Liver (tissue), 9 donors: ENCODE measurements around the gene UCN3. TPM values are rescaled to one million over a fixed set of nuclear protein-coding genes. Genes with fewer than 3 reads are reported as not detected.

Experiments
- DNase-seq: peaks from one replicate; pipeline ENCODE4 v3.0.0-alpha.2; 2017; ENCODE audit warnings: low spot score
- H3K27ac ChIP-seq, 2 donors: one replicate each; pipeline ENCODE4 v1.7.0; 2013; ENCODE audit warnings: inconsistent platforms in 2 of 2, low read length in 2 of 2, control low read depth in 1 of 2, low read depth in 1 of 2, mild to moderate bottlenecking in 1 of 2
- H3K27me3 ChIP-seq, 4 donors: one replicate each; pipeline versions ENCODE4 v1.6.1 to v1.7.0; 2013; ENCODE audit warnings: low read length in 3 of 4, inconsistent platforms in 1 of 4, mild to moderate bottlenecking in 1 of 4, moderate library complexity in 1 of 4; ENCODE audit not compliant: control insufficient read depth in 4 of 4, insufficient read depth in 4 of 4
- H3K36me3 ChIP-seq, 4 donors: one replicate each; pipeline versions ENCODE4 v1.6.1 to v1.7.0; 2013; ENCODE audit warnings: low read length in 3 of 4, mild to moderate bottlenecking in 3 of 4, low read depth in 1 of 4, moderate library complexity in 1 of 4; ENCODE audit not compliant: control insufficient read depth in 4 of 4, insufficient read depth in 3 of 4
- H3K4me1 ChIP-seq, 4 donors: one replicate each; pipeline versions ENCODE4 v1.6.1 to v1.7.0; 2013; ENCODE audit warnings: low read length in 3 of 4, mild to moderate bottlenecking in 3 of 4, moderate library complexity in 1 of 4; ENCODE audit not compliant: control insufficient read depth in 4 of 4, insufficient read depth in 4 of 4
- H3K4me3 ChIP-seq, 3 donors: one replicate each; pipeline versions ENCODE4 v1.6.1 to v1.7.0; 2013; ENCODE audit warnings: low read length in 3 of 3, control low read depth in 1 of 3, low read depth in 1 of 3, mild to moderate bottlenecking in 1 of 3
- H3K9ac ChIP-seq, 2 donors: one replicate each; pipeline ENCODE4 v1.7.0; 2013; ENCODE audit warnings: low read length in 2 of 2, mild to moderate bottlenecking in 2 of 2, moderate library complexity in 2 of 2, control low read depth in 1 of 2, low read depth in 1 of 2
- H3K9me3 ChIP-seq, 4 donors: one replicate each; pipeline versions ENCODE4 v1.6.1 to v1.7.0; 2013; ENCODE audit warnings: low read length in 3 of 4; ENCODE audit not compliant: control insufficient read depth in 4 of 4
- ATF3 ChIP-seq: IDR thresholded peaks from 2 replicates; pipeline ENCODE4 v1.6.1; 2016; ENCODE audit warnings: antibody characterized with exemption
- EGR1 ChIP-seq, 2 donors: IDR thresholded peaks; 2 replicates each; pipeline ENCODE4 v1.6.1; 2016 to 2018; ENCODE audit warnings: antibody characterized with exemption in 2 of 2, low read depth in 2 of 2
- FOXA1 ChIP-seq: IDR thresholded peaks from 2 replicates; pipeline ENCODE4 v1.6.1; 2016; ENCODE audit warnings: antibody characterized with exemption
- FOXA2 ChIP-seq: IDR thresholded peaks from 2 replicates; pipeline ENCODE4 v1.6.1; 2016; ENCODE audit warnings: antibody characterized with exemption
- GABPA ChIP-seq, 2 donors: IDR thresholded peaks in 1 of 2; conservative IDR thresholded peaks in 1 of 2; 2 replicates each; pipeline ENCODE4 v1.6.1; 2016; ENCODE audit warnings: antibody characterized with exemption in 2 of 2, mild to moderate bottlenecking in 1 of 2, moderate library complexity in 1 of 2
- HNF4A ChIP-seq, 2 donors: conservative IDR thresholded peaks; 2 replicates each; pipeline ENCODE4 v1.6.1; 2016; ENCODE audit warnings: antibody characterized with exemption in 2 of 2, mild to moderate bottlenecking in 2 of 2
- HNF4G ChIP-seq: IDR thresholded peaks from 2 replicates; pipeline ENCODE4 v1.6.1; 2016; ENCODE audit warnings: antibody characterized with exemption
- NR2F2 ChIP-seq: IDR thresholded peaks from 2 replicates; pipeline ENCODE4 v1.6.1; 2016; ENCODE audit warnings: antibody characterized with exemption
- RAD21 ChIP-seq, 2 donors: IDR thresholded peaks; 2 replicates each; pipeline ENCODE4 v1.6.1; 2016; ENCODE audit warnings: antibody characterized with exemption in 2 of 2, mild to moderate bottlenecking in 2 of 2
- REST ChIP-seq: IDR thresholded peaks from 2 replicates; pipeline ENCODE4 v1.6.1; 2016; ENCODE audit warnings: antibody characterized with exemption, mild to moderate bottlenecking
- RXRA ChIP-seq, 2 donors: IDR thresholded peaks; 2 replicates each; pipeline ENCODE4 v1.6.1; 2017 to 2018; ENCODE audit warnings: antibody characterized with exemption in 2 of 2, mild to moderate bottlenecking in 1 of 2
- SP1 ChIP-seq: IDR thresholded peaks from 2 replicates; pipeline ENCODE4 v1.6.1; 2018; ENCODE audit warnings: antibody characterized with exemption, mild to moderate bottlenecking
- TAF1 ChIP-seq: conservative IDR thresholded peaks from 2 replicates; pipeline ENCODE4 v1.6.1; 2016; ENCODE audit warnings: antibody characterized with exemption, mild to moderate bottlenecking
- YY1 ChIP-seq: IDR thresholded peaks from 2 replicates; pipeline ENCODE4 v1.6.1; 2016; ENCODE audit warnings: antibody characterized with exemption, mild to moderate bottlenecking
- WGBS: extraction: QIAGEN DNeasy Blood & Tissue Kit; methylation state at CpG from one replicate; pipeline ENCODE4 v1.1.7; 2013; 5-methylcytosine and 5-hydroxymethylcytosine counted together
- polyA plus RNA-seq, 2 donors: library from polyadenylated mRNA; stranded (reverse) in 1 of 2; unstranded in 1 of 2; fragments of 200-250 nt in 1 of 2; fragments of >200 nt in 1 of 2; fragmentation: Nextera tagmentation in 1 of 2; extraction: Ambion mirVana in 1 of 2; gene quantifications; one replicate each; pipeline versions ENCODE4 v1.2.1 to v1.2.3, GENCODE V29; 2013 to 2015
- total RNA-seq, 2 donors: library from RNA; depleted of rRNA; stranded (reverse); fragments of >200 nt; gene quantifications; one replicate each; pipeline ENCODE4 v1.2.3, GENCODE V29; 2014
- TF ChIP-seq, protein P1 (sequence below): IDR thresholded peaks from 2 replicates; pipeline ENCODE4 v1.6.1; 2016; ENCODE audit warnings: antibody characterized with exemption
- TF ChIP-seq, protein P2 (sequence below): IDR thresholded peaks from 2 replicates; pipeline ENCODE4 v1.6.1; 2016; ENCODE audit warnings: antibody characterized with exemption
- TF ChIP-seq, protein P3 (sequence below): fragments of 150-350 bp; IDR thresholded peaks from 2 replicates; pipeline ENCODE4 v1.5.1; 2017; ENCODE audit warnings: improper control_type of control experiment, low read depth, low read length; ENCODE audit not compliant: missing input control
- donor health status: healthy.
- donor health status: healthy.
- donor health status: healthy.
- donor health status: healthy.
- donor health status: healthy.

Gene UCN3
- total and polyA plus RNA-seq, 4 donors, result 0.23 TPM; not detected in 3

- TF ChIP-seq NR2F2, result no peak
- no peak for TF ChIP-seq ATF3
- TF ChIP-seq FOXA2, result no peak
- no peak for TF ChIP-seq TAF1
- no peak for TF ChIP-seq REST
- TF ChIP-seq, protein P1, sequence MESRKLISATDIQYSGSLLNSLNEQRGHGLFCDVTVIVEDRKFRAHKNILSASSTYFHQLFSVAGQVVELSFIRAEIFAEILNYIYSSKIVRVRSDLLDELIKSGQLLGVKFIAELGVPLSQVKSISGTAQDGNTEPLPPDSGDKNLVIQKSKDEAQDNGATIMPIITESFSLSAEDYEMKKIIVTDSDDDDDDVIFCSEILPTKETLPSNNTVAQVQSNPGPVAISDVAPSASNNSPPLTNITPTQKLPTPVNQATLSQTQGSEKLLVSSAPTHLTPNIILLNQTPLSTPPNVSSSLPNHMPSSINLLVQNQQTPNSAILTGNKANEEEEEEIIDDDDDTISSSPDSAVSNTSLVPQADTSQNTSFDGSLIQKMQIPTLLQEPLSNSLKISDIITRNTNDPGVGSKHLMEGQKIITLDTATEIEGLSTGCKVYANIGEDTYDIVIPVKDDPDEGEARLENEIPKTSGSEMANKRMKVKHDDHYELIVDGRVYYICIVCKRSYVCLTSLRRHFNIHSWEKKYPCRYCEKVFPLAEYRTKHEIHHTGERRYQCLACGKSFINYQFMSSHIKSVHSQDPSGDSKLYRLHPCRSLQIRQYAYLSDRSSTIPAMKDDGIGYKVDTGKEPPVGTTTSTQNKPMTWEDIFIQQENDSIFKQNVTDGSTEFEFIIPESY, result no peak
- TF ChIP-seq EGR1 (IDR thresholded peaks at IDR 0.05; ENCODE audit: low read depth in 2 of 2), result no peak
- TF ChIP-seq FOXA1, result no peak
- no peak for TF ChIP-seq GABPA (IDR thresholded peaks at IDR 0.05 in 1 of 2, conservative IDR thresholded peaks at IDR 0.05 in 1 of 2)
- TF ChIP-seq, protein P2, sequence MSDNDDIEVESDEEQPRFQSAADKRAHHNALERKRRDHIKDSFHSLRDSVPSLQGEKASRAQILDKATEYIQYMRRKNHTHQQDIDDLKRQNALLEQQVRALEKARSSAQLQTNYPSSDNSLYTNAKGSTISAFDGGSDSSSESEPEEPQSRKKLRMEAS, result no peak
- no peak for TF ChIP-seq HNF4G
- no peak for TF ChIP-seq SP1
- no peak for TF ChIP-seq YY1
- no peak for TF ChIP-seq RAD21 (IDR thresholded peaks at IDR 0.05)
- Histone ChIP-seq H3K9ac (no peak overlapping the region), H3K4me1 (peaks cover 2 to 10% (median 7%) of the 10 kb centered on the region in 4 donors), H3K36me3 (peaks cover 0 to 1% (median 0%) of the 10 kb centered on the region in 4 donors), H3K27me3 (no peaks in the 10 kb centered on the region), H3K4me3 (no peak overlapping the region), H3K9me3 (peaks cover 0 to 2% (median 0%) of the 10 kb centered on the region in 4 donors), H3K27ac (no peak overlapping the region)
- no peak for DNase-seq
Measured at GRCh38 chr10:5418584-5418983, 53.8 kb downstream of the UCN3 start.

GRCh38 chr10:5419466-5420094 is 54.8 kb downstream of the UCN3 start:
- Histone ChIP-seq H3K4me3 (no peak overlapping the region), H3K27ac (no peak overlapping the region), H3K9ac (no peak overlapping the region), H3K36me3 (peaks cover 0 to 1% (median 0%) of the 10 kb centered on the region in 4 donors), H3K9me3 (peaks cover 0 to 2% (median 0%) of the 10 kb centered on the region in 4 donors), H3K4me1 (peaks cover 0 to 2% (median 0%) of the 10 kb centered on the region in 4 donors), H3K27me3 (no peaks in the 10 kb centered on the region)
- TF ChIP-seq FOXA2, result no peak
- TF ChIP-seq ATF3, result no peak
- TF ChIP-seq FOXA1, result no peak
- TF ChIP-seq RAD21 (IDR thresholded peaks at IDR 0.05), result no peak
- no peak for TF ChIP-seq HNF4A (conservative IDR thresholded peaks at IDR 0.05)
- no peak for TF ChIP-seq REST
- TF ChIP-seq, protein P3, sequence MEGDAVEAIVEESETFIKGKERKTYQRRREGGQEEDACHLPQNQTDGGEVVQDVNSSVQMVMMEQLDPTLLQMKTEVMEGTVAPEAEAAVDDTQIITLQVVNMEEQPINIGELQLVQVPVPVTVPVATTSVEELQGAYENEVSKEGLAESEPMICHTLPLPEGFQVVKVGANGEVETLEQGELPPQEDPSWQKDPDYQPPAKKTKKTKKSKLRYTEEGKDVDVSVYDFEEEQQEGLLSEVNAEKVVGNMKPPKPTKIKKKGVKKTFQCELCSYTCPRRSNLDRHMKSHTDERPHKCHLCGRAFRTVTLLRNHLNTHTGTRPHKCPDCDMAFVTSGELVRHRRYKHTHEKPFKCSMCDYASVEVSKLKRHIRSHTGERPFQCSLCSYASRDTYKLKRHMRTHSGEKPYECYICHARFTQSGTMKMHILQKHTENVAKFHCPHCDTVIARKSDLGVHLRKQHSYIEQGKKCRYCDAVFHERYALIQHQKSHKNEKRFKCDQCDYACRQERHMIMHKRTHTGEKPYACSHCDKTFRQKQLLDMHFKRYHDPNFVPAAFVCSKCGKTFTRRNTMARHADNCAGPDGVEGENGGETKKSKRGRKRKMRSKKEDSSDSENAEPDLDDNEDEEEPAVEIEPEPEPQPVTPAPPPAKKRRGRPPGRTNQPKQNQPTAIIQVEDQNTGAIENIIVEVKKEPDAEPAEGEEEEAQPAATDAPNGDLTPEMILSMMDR, result no peak
- TF ChIP-seq HNF4G, result no peak
- TF ChIP-seq RXRA (IDR thresholded peaks at IDR 0.05), result no peak
- TF ChIP-seq, protein P2, result no peak
- 96% methylated on average over 3 of the region's 3 CpGs for WGBS
- no peak for DNase-seq
